ENCODE data around the gene HS6ST2. TPM values are rescaled to one million over a fixed set of nuclear protein-coding genes. Genes with fewer than 3 reads are reported as not detected.
"Not testable (repeated sequence)": the region's sequence is repeated elsewhere in the genome, so short reads cannot be mapped to it uniquely, and the experiment has no call there.

The HS6ST2 gene
- not detected for polyA plus RNA-seq (2012; ENCODE audit: missing spikeins)

GRCh38 chrX:132958091-132958703 is at the start of gene HS6ST2:
TSS of gene HS6ST2 (minus strand) at chrX:132958629.
- no peak for FAIRE-seq
- TF ChIP-seq POLR2AphosphoS5 (IDR thresholded peaks at IDR 0.05; ENCODE audit: low read depth, low read length): no peak
- TF ChIP-seq POLR2A (IDR thresholded peaks at IDR 0.05; ENCODE audit: low read depth, low read length): no peak
- TF ChIP-seq TAF1 (IDR thresholded peaks at IDR 0.05; ENCODE audit: borderline replicate concordance, low read depth, low read length): no peak
- no peak for DNase-seq (ENCODE audit: insufficient read length)

- DNase-seq (ENCODE audit: insufficient read length): no peak
- TF ChIP-seq POLR2A (IDR thresholded peaks at IDR 0.05; ENCODE audit: low read depth, low read length) (no peak), TAF1 (IDR thresholded peaks at IDR 0.05; ENCODE audit: borderline replicate concordance, low read depth, low read length) (no peak), POLR2AphosphoS5 (IDR thresholded peaks at IDR 0.05; ENCODE audit: low read depth, low read length) (no peak)
- no peak for FAIRE-seq
Measured at GRCh38 chrX:133007458-133007857, 49.0 kb upstream of the HS6ST2 start.

GRCh38 chrX:133005616-133006015 is 47.2 kb upstream of the HS6ST2 start:
- FAIRE-seq: no peak

GRCh38 chrX:133005042-133005441 is 46.6 kb upstream of the HS6ST2 start:
- TF ChIP-seq TAF1 (IDR thresholded peaks at IDR 0.05; ENCODE audit: borderline replicate concordance, low read depth, low read length) (no peak), POLR2AphosphoS5 (IDR thresholded peaks at IDR 0.05; ENCODE audit: low read depth, low read length) (no peak), POLR2A (IDR thresholded peaks at IDR 0.05; ENCODE audit: low read depth, low read length) (no peak)
- DNase-seq (ENCODE audit: insufficient read length) (no peak), FAIRE-seq (no peak)

More at GRCh38 chrX:133005616-133006015, 47.2 kb upstream of the HS6ST2 start:
- TF ChIP-seq POLR2A (IDR thresholded peaks at IDR 0.05; ENCODE audit: low read depth, low read length) (no peak), TAF1 (IDR thresholded peaks at IDR 0.05; ENCODE audit: borderline replicate concordance, low read depth, low read length) (no peak), POLR2AphosphoS5 (IDR thresholded peaks at IDR 0.05; ENCODE audit: low read depth, low read length) (no peak)
- no peak for DNase-seq (ENCODE audit: insufficient read length)

GRCh38 chrX:132999209-132999608 is 40.8 kb upstream of the HS6ST2 start:
- no peak for TF ChIP-seq TAF1 (IDR thresholded peaks at IDR 0.05; ENCODE audit: borderline replicate concordance, low read depth, low read length)
- no peak for TF ChIP-seq POLR2AphosphoS5 (IDR thresholded peaks at IDR 0.05; ENCODE audit: low read depth, low read length)
- no peak for TF ChIP-seq POLR2A (IDR thresholded peaks at IDR 0.05; ENCODE audit: low read depth, low read length)
- FAIRE-seq (no peak), DNase-seq (ENCODE audit: insufficient read length) (no peak)

- DNase-seq (ENCODE audit: insufficient read length) (no peak), FAIRE-seq (no peak)
- TF ChIP-seq POLR2A (IDR thresholded peaks at IDR 0.05; ENCODE audit: low read depth, low read length) (no peak), TAF1 (IDR thresholded peaks at IDR 0.05; ENCODE audit: borderline replicate concordance, low read depth, low read length) (no peak), POLR2AphosphoS5 (IDR thresholded peaks at IDR 0.05; ENCODE audit: low read depth, low read length) (no peak)
Measured at GRCh38 chrX:132990835-132991234, 32.4 kb upstream of the HS6ST2 start.

- TF ChIP-seq TAF1 (IDR thresholded peaks at IDR 0.05; ENCODE audit: borderline replicate concordance, low read depth, low read length) (no peak), POLR2A (IDR thresholded peaks at IDR 0.05; ENCODE audit: low read depth, low read length) (no peak), POLR2AphosphoS5 (IDR thresholded peaks at IDR 0.05; ENCODE audit: low read depth, low read length) (no peak)
- DNase-seq (ENCODE audit: insufficient read length) (no peak), FAIRE-seq (no peak)
Measured at GRCh38 chrX:132986556-132986955, 28.1 kb upstream of the HS6ST2 start.

GRCh38 chrX:132984058-132984650 is 25.7 kb upstream of the HS6ST2 start:
- no peak for DNase-seq (ENCODE audit: insufficient read length)
- no peak for TF ChIP-seq POLR2A (IDR thresholded peaks at IDR 0.05; ENCODE audit: low read depth, low read length)
- TF ChIP-seq TAF1 (IDR thresholded peaks at IDR 0.05; ENCODE audit: borderline replicate concordance, low read depth, low read length): no peak
- TF ChIP-seq POLR2AphosphoS5 (IDR thresholded peaks at IDR 0.05; ENCODE audit: low read depth, low read length): no peak
- no peak for FAIRE-seq

GRCh38 chrX:132983496-132983895 is 25.1 kb upstream of the HS6ST2 start:
- TF ChIP-seq POLR2AphosphoS5 (IDR thresholded peaks at IDR 0.05; ENCODE audit: low read depth, low read length) (no peak), POLR2A (IDR thresholded peaks at IDR 0.05; ENCODE audit: low read depth, low read length) (no peak), TAF1 (IDR thresholded peaks at IDR 0.05; ENCODE audit: borderline replicate concordance, low read depth, low read length) (no peak)
- DNase-seq (ENCODE audit: insufficient read length) (no peak), FAIRE-seq (no peak)

- not testable (repeated sequence) for FAIRE-seq; DNase-seq (ENCODE audit: insufficient read length)
Measured at GRCh38 chrX:132980035-132980434, 21.6 kb upstream of the HS6ST2 start.

- no peak for DNase-seq (ENCODE audit: insufficient read length)
- TF ChIP-seq POLR2AphosphoS5 (IDR thresholded peaks at IDR 0.05; ENCODE audit: low read depth, low read length): no peak
- FAIRE-seq: no peak
Measured at GRCh38 chrX:132968296-132968949, 10.0 kb upstream of the HS6ST2 start.

- FAIRE-seq (no peak), DNase-seq (ENCODE audit: insufficient read length) (no peak)
- no peak for TF ChIP-seq TAF1 (IDR thresholded peaks at IDR 0.05; ENCODE audit: borderline replicate concordance, low read depth, low read length)
- no peak for TF ChIP-seq POLR2AphosphoS5 (IDR thresholded peaks at IDR 0.05; ENCODE audit: low read depth, low read length)
- no peak for TF ChIP-seq POLR2A (IDR thresholded peaks at IDR 0.05; ENCODE audit: low read depth, low read length)
Measured at GRCh38 chrX:132967049-132967448, 8.6 kb upstream of the HS6ST2 start.

Measured in GM12892 (cell line).